ENCODE data around the gene DAPK2.

DNA sequence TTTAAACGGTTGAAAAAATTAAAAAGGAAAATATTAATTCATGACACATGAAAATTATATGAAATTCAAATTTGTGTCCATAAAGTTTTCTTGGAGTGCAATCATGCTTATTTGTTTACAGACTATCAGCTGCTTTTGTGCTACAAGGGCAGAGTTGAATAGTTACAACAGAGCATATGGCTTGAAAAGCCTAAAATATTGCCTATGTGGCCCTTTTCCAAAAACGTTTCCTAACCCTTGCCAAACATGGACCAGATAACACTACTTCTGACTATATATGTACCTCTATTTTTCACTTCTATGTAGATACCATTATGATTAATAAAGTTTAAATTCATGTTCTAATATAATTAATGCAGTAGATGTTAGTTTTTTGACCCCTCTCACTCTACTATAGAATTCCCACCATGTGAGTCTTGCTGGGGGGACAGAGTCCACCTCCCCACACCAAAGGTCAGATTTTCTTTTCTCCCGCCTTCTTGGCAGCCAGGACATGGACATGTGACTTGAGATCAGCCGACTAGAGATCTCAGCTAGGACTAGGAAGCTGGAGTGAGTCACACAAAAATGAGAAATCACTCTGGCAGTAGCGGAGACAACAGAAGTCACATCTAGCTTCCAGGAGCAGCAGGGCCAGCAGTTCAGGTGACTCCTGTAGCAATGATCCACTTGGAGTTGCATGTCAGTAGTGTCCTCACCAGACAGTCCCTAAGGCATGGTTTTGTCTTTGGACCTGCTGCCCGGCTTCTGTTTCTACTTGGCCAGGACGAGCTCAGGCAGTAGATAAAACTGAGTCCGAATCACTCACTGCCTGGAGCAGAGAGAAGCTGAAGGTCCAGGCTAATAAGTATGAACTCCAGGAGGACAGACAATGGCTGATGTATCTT, 24.9 kb upstream of the DAPK2 start:
- TF ChIP-seq, protein P1, sequence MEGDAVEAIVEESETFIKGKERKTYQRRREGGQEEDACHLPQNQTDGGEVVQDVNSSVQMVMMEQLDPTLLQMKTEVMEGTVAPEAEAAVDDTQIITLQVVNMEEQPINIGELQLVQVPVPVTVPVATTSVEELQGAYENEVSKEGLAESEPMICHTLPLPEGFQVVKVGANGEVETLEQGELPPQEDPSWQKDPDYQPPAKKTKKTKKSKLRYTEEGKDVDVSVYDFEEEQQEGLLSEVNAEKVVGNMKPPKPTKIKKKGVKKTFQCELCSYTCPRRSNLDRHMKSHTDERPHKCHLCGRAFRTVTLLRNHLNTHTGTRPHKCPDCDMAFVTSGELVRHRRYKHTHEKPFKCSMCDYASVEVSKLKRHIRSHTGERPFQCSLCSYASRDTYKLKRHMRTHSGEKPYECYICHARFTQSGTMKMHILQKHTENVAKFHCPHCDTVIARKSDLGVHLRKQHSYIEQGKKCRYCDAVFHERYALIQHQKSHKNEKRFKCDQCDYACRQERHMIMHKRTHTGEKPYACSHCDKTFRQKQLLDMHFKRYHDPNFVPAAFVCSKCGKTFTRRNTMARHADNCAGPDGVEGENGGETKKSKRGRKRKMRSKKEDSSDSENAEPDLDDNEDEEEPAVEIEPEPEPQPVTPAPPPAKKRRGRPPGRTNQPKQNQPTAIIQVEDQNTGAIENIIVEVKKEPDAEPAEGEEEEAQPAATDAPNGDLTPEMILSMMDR (IDR thresholded peaks at IDR 0.05): no peak
- TF ChIP-seq, protein P2, sequence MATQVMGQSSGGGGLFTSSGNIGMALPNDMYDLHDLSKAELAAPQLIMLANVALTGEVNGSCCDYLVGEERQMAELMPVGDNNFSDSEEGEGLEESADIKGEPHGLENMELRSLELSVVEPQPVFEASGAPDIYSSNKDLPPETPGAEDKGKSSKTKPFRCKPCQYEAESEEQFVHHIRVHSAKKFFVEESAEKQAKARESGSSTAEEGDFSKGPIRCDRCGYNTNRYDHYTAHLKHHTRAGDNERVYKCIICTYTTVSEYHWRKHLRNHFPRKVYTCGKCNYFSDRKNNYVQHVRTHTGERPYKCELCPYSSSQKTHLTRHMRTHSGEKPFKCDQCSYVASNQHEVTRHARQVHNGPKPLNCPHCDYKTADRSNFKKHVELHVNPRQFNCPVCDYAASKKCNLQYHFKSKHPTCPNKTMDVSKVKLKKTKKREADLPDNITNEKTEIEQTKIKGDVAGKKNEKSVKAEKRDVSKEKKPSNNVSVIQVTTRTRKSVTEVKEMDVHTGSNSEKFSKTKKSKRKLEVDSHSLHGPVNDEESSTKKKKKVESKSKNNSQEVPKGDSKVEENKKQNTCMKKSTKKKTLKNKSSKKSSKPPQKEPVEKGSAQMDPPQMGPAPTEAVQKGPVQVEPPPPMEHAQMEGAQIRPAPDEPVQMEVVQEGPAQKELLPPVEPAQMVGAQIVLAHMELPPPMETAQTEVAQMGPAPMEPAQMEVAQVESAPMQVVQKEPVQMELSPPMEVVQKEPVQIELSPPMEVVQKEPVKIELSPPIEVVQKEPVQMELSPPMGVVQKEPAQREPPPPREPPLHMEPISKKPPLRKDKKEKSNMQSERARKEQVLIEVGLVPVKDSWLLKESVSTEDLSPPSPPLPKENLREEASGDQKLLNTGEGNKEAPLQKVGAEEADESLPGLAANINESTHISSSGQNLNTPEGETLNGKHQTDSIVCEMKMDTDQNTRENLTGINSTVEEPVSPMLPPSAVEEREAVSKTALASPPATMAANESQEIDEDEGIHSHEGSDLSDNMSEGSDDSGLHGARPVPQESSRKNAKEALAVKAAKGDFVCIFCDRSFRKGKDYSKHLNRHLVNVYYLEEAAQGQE (IDR thresholded peaks at IDR 0.05; ENCODE audit: low read depth, low read length): no peak
- TF ChIP-seq JUND (IDR thresholded peaks at IDR 0.05): peak; percentile 35; the same call in 1 of the 2 replicates
- TF ChIP-seq SMC3 (IDR thresholded peaks at IDR 0.05; ENCODE audit: low read depth, low read length): no peak
- TF ChIP-seq GATA2 (CRISPR knock-in tag; IDR thresholded peaks at IDR 0.05): no peak
- no peak for TF ChIP-seq YY1 (IDR thresholded peaks at IDR 0.05; ENCODE audit: low read depth)

All from SK-N-SH (cell line).